Ovary (tissue), 9 donors: Measurements from ENCODE around the gene ADAMTS2. TPM values are rescaled to one million over a fixed set of nuclear protein-coding genes. Genes with fewer than 3 reads are reported as not detected.

Experiments
- DNase-seq, 5 donors: peaks; one replicate each; pipeline ENCODE4 v3.0.0-alpha.2; 2019 to 2020
- H3K27ac ChIP-seq, 2 donors: fragments of 200-600 bp; one replicate each; pipeline versions ENCODE4 v1.5.1 to v1.8.0; 2019 to 2022
- H3K27me3 ChIP-seq: fragments of 200-600 bp; one replicate; pipeline ENCODE4 v1.8.0; 2022
- H3K36me3 ChIP-seq: fragments of 200-600 bp; sonication (generic); one replicate; pipeline ENCODE4 v1.5.1; 2019
- H3K4me1 ChIP-seq: one replicate; pipeline ENCODE4 v1.8.1; 2013; ENCODE audit warnings: mild to moderate bottlenecking, moderate library complexity; ENCODE audit not compliant: insufficient read depth
- H3K4me3 ChIP-seq: fragments of 200-600 bp; sonication (generic); one replicate; pipeline ENCODE4 v1.5.1; 2017
- H3K9me3 ChIP-seq, 2 donors: fragments of 200-600 bp in 1 of 2; sonication (generic) in 1 of 2; one replicate each; pipeline versions ENCODE4 v1.5.1 to v1.8.1; 2013 to 2019; ENCODE audit warnings: mild to moderate bottlenecking in 1 of 2, moderate library complexity in 1 of 2
- CTCF ChIP-seq, 3 donors: fragments of 450-650 bp in 2 of 3; fragments of 200-600 bp in 1 of 3; IDR thresholded peaks; one replicate each; pipeline versions ENCODE4 v1.5.1 to v1.8.0; 2016 to 2022; ENCODE audit warnings: antibody characterized with exemption in 3 of 3, mild to moderate bottlenecking in 1 of 3
- EP300 ChIP-seq: sonication (generic); formaldehyde crosslinking; IDR thresholded peaks from one replicate; pipeline ENCODE4 v1.6.1; 2017; ENCODE audit warnings: antibody characterized with exemption
- POLR2A ChIP-seq: fragments of 450-650 bp; IDR thresholded peaks from one replicate; pipeline ENCODE4 v1.6.1; 2017; ENCODE audit warnings: antibody characterized with exemption, mild to moderate bottlenecking, moderate library complexity
- WGBS, 3 donors: extraction: QIAGEN DNeasy Blood & Tissue Kit in 1 of 3; methylation state at CpG; one replicate each; pipeline versions ENCODE4 v1.1.5 to v1.1.7; 2013 to 2017; 5-methylcytosine and 5-hydroxymethylcytosine counted together
- intact Hi-C, 4 donors: fragments of 100-400 bp; cut with DNase I; formaldehyde crosslinking; loops; one replicate each; pipeline versions ENCODE4 v1.11.0 to v1.15.1; 2022 to 2023
- polyA plus RNA-seq, 2 donors: library from polyadenylated mRNA; stranded (reverse); fragments of 200-250 nt in 1 of 2; fragments of 350-450 nt in 1 of 2; fragmentation: Illumina TruSeq in 1 of 2; extraction: RNeasy Lipid Tissue Mini Kit (QIAGEN cat#74804) in 1 of 2; gene quantifications; one replicate each; pipeline ENCODE4 v1.2.3, GENCODE V29; 2013 to 2014
- total RNA-seq, 7 donors: library from RNA; depleted of rRNA in 2 of 7; stranded (reverse); fragments of >200 nt in 2 of 7; fragmentation: NEBNext Ultra II Directional in 3 of 7; extraction: Animal tissue kit (Norgen Biotek cat#: 25700) in 3 of 7; gene quantifications; one replicate each; pipeline versions ENCODE4 v1.1.0 to v1.2.4, GENCODE V29; 2016 to 2023
- donor health status: DM: no; HTN: no; CAD: no; lungs with moderate emphysema.
- donor health status: DM: no; HTN: no; CAD: no.
- donor health status: Bipolar disorder and iron deficiency.
- donor health status: DM: yes; HTN: yes; CAD: no.
- donor health status: DM: no; HTN: no; CAD: no.
- donor health status: DM: yes; HTN: yes; CAD: no.

ADAMTS2 gene
- total and polyA plus RNA-seq, 9 donors: 7.9 to 31.8 (median 11.5) TPM

- 79 to 86% (median 84%) methylated on average over 2 of the region's 2 CpGs for WGBS, 3 donors
- Histone ChIP-seq H3K9me3 (peaks cover under 1 to 18% of the 10 kb centered on the region in 2 donors), H3K4me3 (no peak overlapping the region), H3K4me1 (no peaks in the 10 kb centered on the region), H3K27ac (no peak overlapping the region), H3K36me3 (no peaks in the 10 kb centered on the region), H3K27me3 (no peaks in the 10 kb centered on the region)
- no peak for DNase-seq
- intact Hi-C loops: no loop called here
- TF ChIP-seq EP300: no peak
- TF ChIP-seq POLR2A: no peak
- TF ChIP-seq CTCF (IDR thresholded peaks at IDR 0.05): no peak
Observed at GRCh38 chr5:179089502-179089901, 255.8 kb downstream of the ADAMTS2 start.

DNA sequence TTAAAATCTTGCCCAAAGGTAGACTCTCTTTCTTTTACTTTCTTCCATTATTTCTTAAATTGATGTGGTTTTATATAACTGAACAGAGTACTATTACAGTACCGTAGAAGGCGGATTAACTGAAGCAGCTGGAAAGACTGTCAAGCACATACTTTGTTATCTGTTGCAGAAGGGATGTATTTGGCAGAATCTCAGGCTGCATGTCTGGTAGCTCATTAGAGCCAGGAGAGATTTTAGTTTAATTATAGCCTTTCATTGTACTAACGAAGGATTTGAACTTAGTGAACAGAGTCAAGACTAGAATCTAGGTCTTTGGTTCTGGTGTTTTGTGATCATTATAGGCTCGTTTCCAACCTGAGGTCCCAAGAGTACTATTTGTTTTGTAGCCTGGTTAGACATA lies 264.5 kb downstream of the ADAMTS2 start:
- H3K9me3 ChIP-seq: peaks cover 16 to 66% of the 10 kb centered on the region in 2 donors
- TF ChIP-seq EP300 (no peak), POLR2A (no peak), CTCF (IDR thresholded peaks at IDR 0.05) (no peak)
- no peak overlapping the region for H3K27ac ChIP-seq
- no peaks in the 10 kb centered on the region for H3K4me1 ChIP-seq
- intact Hi-C loops: no loop called here
- peaks cover 8% of the 10 kb centered on the region for H3K36me3 ChIP-seq
- 94 to 98% (median 97%) methylated on average over 4 of the region's 4 CpGs for WGBS, 3 donors
- no peak overlapping the region for H3K4me3 ChIP-seq
- no peaks in the 10 kb centered on the region for H3K27me3 ChIP-seq
- no peak for DNase-seq

- Histone ChIP-seq H3K36me3 (peaks cover 8% of the 10 kb centered on the region), H3K4me1 (no peaks in the 10 kb centered on the region), H3K27me3 (no peaks in the 10 kb centered on the region), H3K9me3 (peaks cover 16 to 68% of the 10 kb centered on the region in 2 donors), H3K4me3 (no peak overlapping the region), H3K27ac (no peak overlapping the region)
- TF ChIP-seq POLR2A: no peak
- TF ChIP-seq EP300: no peak
- TF ChIP-seq CTCF (IDR thresholded peaks at IDR 0.05): no peak
- intact Hi-C loops: no loop called here
- DNase-seq: no peak
- WGBS, 3 donors: 97 to 98% (median 97%) methylated on average over 11 of the region's 11 CpGs
Observed at GRCh38 chr5:179079165-179079987, 265.9 kb downstream of the ADAMTS2 start.

- Histone ChIP-seq H3K9me3 (peaks cover 0 to 37% of the 10 kb centered on the region in 2 donors), H3K4me1 (peaks cover 3% of the 10 kb centered on the region), H3K4me3 (no peak overlapping the region), H3K27ac (no peak overlapping the region), H3K27me3 (no peaks in the 10 kb centered on the region), H3K36me3 (no peaks in the 10 kb centered on the region)
- DNase-seq: no peak
- intact Hi-C loops: loop anchor here in 2 of 4 donors (10.0 kb wide), 2 partner anchors 211 to 341 kb away; partner anchors contain the start of gene ZNF354B (in 1 of the 2)
- WGBS, 3 donors: 99% methylated on average over 6 of the region's 6 CpGs
- no peak for TF ChIP-seq POLR2A
- TF ChIP-seq EP300: no peak
- TF ChIP-seq CTCF (IDR thresholded peaks at IDR 0.05): no peak
Observed at GRCh38 chr5:179065703-179066102, 279.6 kb downstream of the ADAMTS2 start.
